ENCODE measurements around the gene OPHN1. TPM values are rescaled to one million over a fixed set of nuclear protein-coding genes. Genes with fewer than 3 reads are reported as not detected.
"Not testable (repeated sequence)": the region's sequence is repeated elsewhere in the genome, so short reads cannot be mapped to it uniquely, and the experiment has no call there.

OPHN1 gene
- total RNA-seq, 1 donor from 2014 or later: 0.04 TPM

DNA sequence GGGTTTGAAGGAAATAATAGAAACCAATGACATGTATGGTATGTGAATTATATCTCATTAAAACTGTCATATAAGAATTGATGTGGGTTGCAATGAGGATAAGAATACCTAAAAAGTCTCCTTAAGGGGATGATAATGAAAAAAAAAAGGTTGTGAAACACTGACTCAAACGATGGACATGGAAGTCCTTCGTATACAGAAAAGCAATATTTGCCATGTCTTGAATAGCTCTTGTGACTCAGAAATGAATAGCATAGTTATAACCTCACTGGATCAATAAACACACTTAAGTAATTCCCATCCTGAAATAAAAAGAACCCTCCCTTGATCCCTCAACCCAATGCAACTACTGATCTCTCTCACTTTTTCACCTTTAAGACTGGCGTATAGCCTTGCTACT lies 89.7 kb downstream of the OPHN1 start:
- CTCF ChIA-PET: no interaction called here
- H3K4me3 Mint-ChIP-seq: no peak overlapping the region

DNA sequence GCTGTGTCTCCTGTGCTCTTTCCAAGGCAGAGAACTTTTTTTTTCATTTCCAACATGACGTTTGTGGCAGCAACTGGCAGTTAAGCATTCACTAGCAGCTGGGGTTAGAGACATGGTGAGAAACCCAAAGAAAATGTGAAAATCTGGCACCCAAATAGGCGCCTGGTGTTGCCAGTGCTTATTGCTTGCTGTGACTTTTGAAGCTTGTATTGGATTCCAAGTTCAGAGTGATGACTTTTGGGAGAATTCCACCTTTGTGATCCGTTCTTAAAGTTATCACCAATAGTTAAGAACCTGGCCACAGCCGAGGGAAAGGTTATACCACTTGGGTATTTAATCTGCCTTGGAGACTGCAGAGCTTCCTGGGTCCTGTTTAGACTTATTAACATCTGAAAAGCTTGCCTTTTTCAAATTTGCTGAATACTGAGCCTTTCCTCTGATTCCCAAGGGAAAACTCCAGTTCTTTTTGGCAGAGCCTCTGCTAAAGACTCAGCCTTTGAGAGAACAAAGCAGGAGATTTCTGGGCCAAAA lies 101.0 kb downstream of the OPHN1 start:
- Mint-ChIP-seq H3K36me3 (ENCODE audit: low read depth) (no peaks in the 10 kb centered on the region), H3K9me3 (no peaks in the 10 kb centered on the region), H3K27me3 (no peaks in the 10 kb centered on the region), H3K4me3 (no peak overlapping the region), H3K4me1 (no peaks in the 10 kb centered on the region), H3K27ac (no peak overlapping the region)
- CTCF ChIA-PET: no interaction called here
- ATAC-seq (ENCODE audit: low read depth) (no peak), DNase-seq (no peak)
- TF ChIP-seq, protein P1, sequence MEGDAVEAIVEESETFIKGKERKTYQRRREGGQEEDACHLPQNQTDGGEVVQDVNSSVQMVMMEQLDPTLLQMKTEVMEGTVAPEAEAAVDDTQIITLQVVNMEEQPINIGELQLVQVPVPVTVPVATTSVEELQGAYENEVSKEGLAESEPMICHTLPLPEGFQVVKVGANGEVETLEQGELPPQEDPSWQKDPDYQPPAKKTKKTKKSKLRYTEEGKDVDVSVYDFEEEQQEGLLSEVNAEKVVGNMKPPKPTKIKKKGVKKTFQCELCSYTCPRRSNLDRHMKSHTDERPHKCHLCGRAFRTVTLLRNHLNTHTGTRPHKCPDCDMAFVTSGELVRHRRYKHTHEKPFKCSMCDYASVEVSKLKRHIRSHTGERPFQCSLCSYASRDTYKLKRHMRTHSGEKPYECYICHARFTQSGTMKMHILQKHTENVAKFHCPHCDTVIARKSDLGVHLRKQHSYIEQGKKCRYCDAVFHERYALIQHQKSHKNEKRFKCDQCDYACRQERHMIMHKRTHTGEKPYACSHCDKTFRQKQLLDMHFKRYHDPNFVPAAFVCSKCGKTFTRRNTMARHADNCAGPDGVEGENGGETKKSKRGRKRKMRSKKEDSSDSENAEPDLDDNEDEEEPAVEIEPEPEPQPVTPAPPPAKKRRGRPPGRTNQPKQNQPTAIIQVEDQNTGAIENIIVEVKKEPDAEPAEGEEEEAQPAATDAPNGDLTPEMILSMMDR (IDR thresholded peaks at IDR 0.05): no peak
- intact Hi-C loops (cut with micrococcal nuclease): no loop called here
- POLR2A ChIA-PET: no interaction called here

More for the DNA sequence above, 89.7 kb downstream of the OPHN1 start:
- H3K4me1 Mint-ChIP-seq: no peaks in the 10 kb centered on the region
- no peaks in the 10 kb centered on the region for H3K27me3 Mint-ChIP-seq
- H3K27ac Mint-ChIP-seq: no peak overlapping the region
- intact Hi-C loops (cut with micrococcal nuclease): no loop called here
- no peak for ATAC-seq (ENCODE audit: low read depth)
- no peak for DNase-seq
- TF ChIP-seq, protein P1 (IDR thresholded peaks at IDR 0.05): no peak
- H3K9me3 Mint-ChIP-seq: peaks cover under 1% of the 10 kb centered on the region
- H3K36me3 Mint-ChIP-seq (ENCODE audit: low read depth): no peaks in the 10 kb centered on the region
- POLR2A ChIA-PET: no interaction called here

DNA sequence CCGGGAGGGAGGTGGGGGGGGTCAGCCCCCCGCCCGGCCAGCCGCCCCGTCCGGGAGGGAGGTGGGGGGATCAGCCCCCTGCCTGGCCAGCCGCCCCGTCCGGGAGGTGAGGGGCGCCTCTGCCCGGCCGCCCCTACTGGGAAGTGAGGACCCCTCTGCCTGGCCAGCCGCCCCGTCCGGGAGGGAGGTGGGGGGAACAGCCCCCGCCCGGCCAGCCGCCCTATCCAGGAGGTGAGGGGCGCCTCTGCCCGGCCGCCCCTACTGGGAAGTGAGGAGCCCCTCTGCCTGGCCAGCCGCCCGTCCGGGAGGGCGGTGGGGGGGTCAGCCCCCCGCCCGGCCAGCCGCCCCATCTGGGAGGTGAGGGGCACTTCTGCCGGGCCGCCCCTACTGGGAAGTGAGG lies 106.5 kb downstream of the OPHN1 start:
- H3K36me3 Mint-ChIP-seq (ENCODE audit: low read depth); H3K4me3 Mint-ChIP-seq; H3K4me1 Mint-ChIP-seq; POLR2A ChIA-PET; CTCF ChIA-PET; H3K27me3 Mint-ChIP-seq; H3K9me3 Mint-ChIP-seq; ATAC-seq (ENCODE audit: low read depth); intact Hi-C loops (cut with micrococcal nuclease); H3K27ac Mint-ChIP-seq; DNase-seq: not testable (repeated sequence)

DNA sequence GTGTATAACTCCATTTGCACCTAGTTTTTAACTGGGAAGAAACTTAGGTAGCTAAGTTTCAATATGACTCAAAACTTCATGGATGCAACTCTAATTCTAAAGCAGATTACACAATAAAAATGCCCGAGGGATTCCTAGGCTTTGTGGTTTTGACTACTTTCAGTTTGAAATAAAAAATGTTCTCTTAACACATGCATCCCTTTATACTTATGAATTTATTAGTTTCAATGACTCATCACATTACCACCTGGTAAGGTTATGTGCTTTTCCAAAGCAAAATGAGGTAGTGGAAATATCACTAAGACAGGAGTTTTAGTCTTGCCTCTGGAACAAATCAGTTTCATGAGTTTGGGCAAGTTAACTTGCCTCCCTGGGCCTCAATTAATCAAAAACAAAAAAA lies 125.5 kb downstream of the OPHN1 start:
- POLR2A ChIA-PET: no interaction called here
- H3K4me3 Mint-ChIP-seq: no peak overlapping the region
- CTCF ChIA-PET: no interaction called here
- no peaks in the 10 kb centered on the region for H3K27me3 Mint-ChIP-seq
- no peaks in the 10 kb centered on the region for H3K4me1 Mint-ChIP-seq
- no peaks in the 10 kb centered on the region for H3K36me3 Mint-ChIP-seq (ENCODE audit: low read depth)
- TF ChIP-seq, protein P1 (IDR thresholded peaks at IDR 0.05): no peak
- DNase-seq: no peak
- H3K27ac Mint-ChIP-seq: no peak overlapping the region
- intact Hi-C loops (cut with micrococcal nuclease): no loop called here
- no peaks in the 10 kb centered on the region for H3K9me3 Mint-ChIP-seq
- no peak for ATAC-seq (ENCODE audit: low read depth)

DNA sequence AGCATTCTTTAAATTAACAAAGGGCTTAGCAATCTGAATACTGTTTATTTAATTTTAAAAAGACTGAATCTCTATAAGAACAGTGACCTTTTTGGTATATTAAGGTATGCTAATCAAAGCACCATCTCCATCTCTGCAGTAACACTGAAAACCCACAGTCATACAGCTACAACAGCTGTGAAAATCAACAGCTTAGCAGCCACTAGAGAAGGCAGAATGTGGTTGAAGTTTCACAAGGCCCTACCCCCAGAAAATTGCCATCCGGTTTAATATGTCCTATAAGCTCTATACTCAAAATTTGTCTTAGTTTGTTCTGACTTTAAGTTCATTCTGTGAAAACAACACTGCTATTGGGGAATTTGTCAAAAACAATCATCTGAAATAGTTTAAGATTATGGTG lies 128.7 kb downstream of the OPHN1 start:
- no peaks in the 10 kb centered on the region for H3K36me3 Mint-ChIP-seq (ENCODE audit: low read depth)
- no peak overlapping the region for H3K27ac Mint-ChIP-seq
- no peak for DNase-seq
- TF ChIP-seq, protein P1 (IDR thresholded peaks at IDR 0.05): no peak
- ChIA-PET CTCF (no interaction called here), POLR2A (no interaction called here)
- ATAC-seq (ENCODE audit: low read depth): no peak
- H3K27me3 Mint-ChIP-seq: no peaks in the 10 kb centered on the region
- intact Hi-C loops (cut with micrococcal nuclease): no loop called here
- no peaks in the 10 kb centered on the region for H3K4me1 Mint-ChIP-seq
- H3K9me3 Mint-ChIP-seq: no peaks in the 10 kb centered on the region
- no peak overlapping the region for H3K4me3 Mint-ChIP-seq

DNA sequence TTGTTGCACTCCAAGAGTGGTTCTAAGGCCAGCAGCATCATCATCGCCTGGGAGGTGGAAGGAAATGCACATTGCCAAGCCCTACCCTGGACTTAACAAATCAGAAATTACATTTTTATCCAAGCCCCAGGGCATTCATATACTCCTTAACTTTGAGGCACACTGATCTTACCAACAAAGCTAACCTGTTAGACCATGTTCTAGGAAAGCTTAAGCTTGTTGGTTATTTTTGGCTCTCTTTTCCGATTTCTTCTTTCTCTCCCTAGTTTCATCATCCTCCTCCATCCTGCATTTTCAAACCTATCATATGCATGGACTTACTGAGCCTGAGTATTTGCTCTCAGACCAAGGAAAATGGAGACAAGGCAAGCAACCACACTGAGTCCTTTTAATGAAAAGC lies 133.4 kb downstream of the OPHN1 start:
- ATAC-seq (ENCODE audit: low read depth) (no peak), DNase-seq (no peak)
- no peaks in the 10 kb centered on the region for H3K9me3 Mint-ChIP-seq
- H3K4me3 Mint-ChIP-seq: no peak overlapping the region
- no peak overlapping the region for H3K27ac Mint-ChIP-seq
- POLR2A ChIA-PET: no interaction called here
- H3K36me3 Mint-ChIP-seq (ENCODE audit: low read depth): no peaks in the 10 kb centered on the region
- intact Hi-C loops (cut with micrococcal nuclease): no loop called here
- TF ChIP-seq, protein P1 (IDR thresholded peaks at IDR 0.05): no peak
- no peaks in the 10 kb centered on the region for H3K4me1 Mint-ChIP-seq
- H3K27me3 Mint-ChIP-seq: no peaks in the 10 kb centered on the region
- CTCF ChIA-PET: no interaction called here
